HL-60 (cell line): ENCODE results near the gene DOHH.

ENCODE experiments used
- DNase-seq, 2 experiments: peaks; one replicate each; pipeline ENCODE4 v3.0.0-alpha.2; 2010 to 2020; ENCODE audit warnings: low read depth in 1 of 2, low spot score in 1 of 2
- H3K27ac ChIP-seq: fragments of 250-450 bp; sonication (Bioruptor Pico); replicated peaks from 2 replicates; pipeline ENCODE4 v1.5.1; 2020; ENCODE audit warnings: mild to moderate bottlenecking, moderate library complexity
- H3K27me3 ChIP-seq: fragments of 250-450 bp; sonication (Bioruptor Pico); 2 replicates; pipeline ENCODE4 v1.5.1; 2021; ENCODE audit warnings: mild to moderate bottlenecking, moderate library complexity; ENCODE audit not compliant: insufficient read depth, poor library complexity, severe bottlenecking
- H3K4me3 ChIP-seq: replicated peaks from 2 replicates; pipeline ENCODE4 v1.5.1; 2011; ENCODE audit warnings: mild to moderate bottlenecking, control low read depth, low read length; ENCODE audit not compliant: insufficient read depth
- GABPA ChIP-seq: IDR thresholded peaks from 2 replicates; pipeline ENCODE4 v1.6.1; 2012; ENCODE audit warnings: low read depth
- POLR2AphosphoS5 ChIP-seq: IDR thresholded peaks from 2 replicates; pipeline ENCODE4 v1.6.1; 2012; ENCODE audit warnings: low read depth
- SPI1 ChIP-seq: IDR thresholded peaks from 2 replicates; pipeline ENCODE4 v1.6.1; 2012; ENCODE audit warnings: low read depth, mild to moderate bottlenecking, borderline replicate concordance
- TF ChIP-seq, protein P1 (sequence below): IDR thresholded peaks from one replicate; pipeline ENCODE4 v1.5.1; 2011; ENCODE audit warnings: low read length, control low read depth, inconsistent platforms; ENCODE audit not compliant: insufficient read depth
- TF ChIP-seq, protein P2 (sequence below): IDR thresholded peaks from 2 replicates; pipeline ENCODE4 v1.6.1; 2012; ENCODE audit warnings: low read depth; ENCODE audit not compliant: insufficient replicate concordance

The DOHH gene

DNA sequence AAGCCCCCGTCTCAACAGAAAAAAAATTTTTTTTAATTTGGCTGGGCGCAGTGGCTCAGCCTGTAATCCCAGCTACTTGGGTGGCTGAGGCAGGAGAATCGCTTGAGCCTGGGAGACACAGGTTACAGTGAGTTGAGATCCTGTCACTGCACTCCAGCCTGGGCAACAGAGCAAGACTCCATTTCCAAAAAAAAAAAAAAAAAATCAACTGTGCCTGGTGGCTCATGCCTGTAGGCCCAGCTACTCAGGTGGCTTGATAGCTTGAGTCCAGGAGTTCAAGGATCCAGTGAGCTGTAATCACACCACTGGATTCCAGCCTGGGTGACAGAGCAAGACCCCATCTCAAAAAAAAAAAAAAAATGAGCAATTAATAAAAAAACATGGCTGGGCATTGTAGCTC, 1.3 kb upstream of the DOHH start:
- TF ChIP-seq SPI1 (no peak), GABPA (no peak), POLR2AphosphoS5 (no peak)
- TF ChIP-seq, protein P1, sequence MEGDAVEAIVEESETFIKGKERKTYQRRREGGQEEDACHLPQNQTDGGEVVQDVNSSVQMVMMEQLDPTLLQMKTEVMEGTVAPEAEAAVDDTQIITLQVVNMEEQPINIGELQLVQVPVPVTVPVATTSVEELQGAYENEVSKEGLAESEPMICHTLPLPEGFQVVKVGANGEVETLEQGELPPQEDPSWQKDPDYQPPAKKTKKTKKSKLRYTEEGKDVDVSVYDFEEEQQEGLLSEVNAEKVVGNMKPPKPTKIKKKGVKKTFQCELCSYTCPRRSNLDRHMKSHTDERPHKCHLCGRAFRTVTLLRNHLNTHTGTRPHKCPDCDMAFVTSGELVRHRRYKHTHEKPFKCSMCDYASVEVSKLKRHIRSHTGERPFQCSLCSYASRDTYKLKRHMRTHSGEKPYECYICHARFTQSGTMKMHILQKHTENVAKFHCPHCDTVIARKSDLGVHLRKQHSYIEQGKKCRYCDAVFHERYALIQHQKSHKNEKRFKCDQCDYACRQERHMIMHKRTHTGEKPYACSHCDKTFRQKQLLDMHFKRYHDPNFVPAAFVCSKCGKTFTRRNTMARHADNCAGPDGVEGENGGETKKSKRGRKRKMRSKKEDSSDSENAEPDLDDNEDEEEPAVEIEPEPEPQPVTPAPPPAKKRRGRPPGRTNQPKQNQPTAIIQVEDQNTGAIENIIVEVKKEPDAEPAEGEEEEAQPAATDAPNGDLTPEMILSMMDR: no peak
- TF ChIP-seq, protein P2, sequence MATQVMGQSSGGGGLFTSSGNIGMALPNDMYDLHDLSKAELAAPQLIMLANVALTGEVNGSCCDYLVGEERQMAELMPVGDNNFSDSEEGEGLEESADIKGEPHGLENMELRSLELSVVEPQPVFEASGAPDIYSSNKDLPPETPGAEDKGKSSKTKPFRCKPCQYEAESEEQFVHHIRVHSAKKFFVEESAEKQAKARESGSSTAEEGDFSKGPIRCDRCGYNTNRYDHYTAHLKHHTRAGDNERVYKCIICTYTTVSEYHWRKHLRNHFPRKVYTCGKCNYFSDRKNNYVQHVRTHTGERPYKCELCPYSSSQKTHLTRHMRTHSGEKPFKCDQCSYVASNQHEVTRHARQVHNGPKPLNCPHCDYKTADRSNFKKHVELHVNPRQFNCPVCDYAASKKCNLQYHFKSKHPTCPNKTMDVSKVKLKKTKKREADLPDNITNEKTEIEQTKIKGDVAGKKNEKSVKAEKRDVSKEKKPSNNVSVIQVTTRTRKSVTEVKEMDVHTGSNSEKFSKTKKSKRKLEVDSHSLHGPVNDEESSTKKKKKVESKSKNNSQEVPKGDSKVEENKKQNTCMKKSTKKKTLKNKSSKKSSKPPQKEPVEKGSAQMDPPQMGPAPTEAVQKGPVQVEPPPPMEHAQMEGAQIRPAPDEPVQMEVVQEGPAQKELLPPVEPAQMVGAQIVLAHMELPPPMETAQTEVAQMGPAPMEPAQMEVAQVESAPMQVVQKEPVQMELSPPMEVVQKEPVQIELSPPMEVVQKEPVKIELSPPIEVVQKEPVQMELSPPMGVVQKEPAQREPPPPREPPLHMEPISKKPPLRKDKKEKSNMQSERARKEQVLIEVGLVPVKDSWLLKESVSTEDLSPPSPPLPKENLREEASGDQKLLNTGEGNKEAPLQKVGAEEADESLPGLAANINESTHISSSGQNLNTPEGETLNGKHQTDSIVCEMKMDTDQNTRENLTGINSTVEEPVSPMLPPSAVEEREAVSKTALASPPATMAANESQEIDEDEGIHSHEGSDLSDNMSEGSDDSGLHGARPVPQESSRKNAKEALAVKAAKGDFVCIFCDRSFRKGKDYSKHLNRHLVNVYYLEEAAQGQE: no peak

DNA sequence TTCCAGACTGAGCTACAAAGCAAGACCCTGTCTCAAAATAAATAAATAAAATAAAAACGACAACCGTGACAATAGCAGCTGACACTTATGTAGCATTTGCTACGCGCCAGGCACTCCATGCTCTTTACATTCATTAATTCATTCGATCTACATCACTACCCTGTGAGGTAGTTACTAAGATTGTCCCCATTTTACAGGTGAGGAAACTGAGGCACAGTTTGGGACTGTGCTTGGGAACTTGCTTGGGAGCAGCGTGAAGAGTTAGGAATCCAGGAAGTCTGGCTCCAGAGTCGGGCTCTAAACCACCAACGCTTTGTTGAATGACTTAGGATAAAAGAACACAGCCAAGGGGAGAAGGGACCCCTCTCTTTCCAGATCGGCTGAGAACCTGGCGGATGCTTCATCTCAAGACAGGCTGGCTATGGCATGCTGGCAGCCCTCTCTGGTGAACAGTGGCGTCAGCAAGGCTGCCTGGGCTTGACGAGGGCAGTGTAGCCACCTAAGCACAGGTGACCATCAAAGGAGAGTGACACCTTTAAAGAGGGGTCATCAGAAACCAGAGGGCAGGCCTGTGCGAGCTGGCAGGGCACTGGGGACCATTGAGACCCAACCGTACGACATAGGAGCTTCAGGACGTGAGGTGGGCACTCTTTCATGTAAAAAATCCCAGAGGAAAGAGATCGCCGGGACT, 591 bp downstream of the DOHH start:
- H3K27ac ChIP-seq: peak overlapping the region; percentile 100
- DNase-seq: no peak
- H3K4me3 ChIP-seq: peak overlapping the region; percentile 99
- H3K27me3 ChIP-seq: no peaks in the 10 kb centered on the region
- TF ChIP-seq, protein P1: no peak
- TF ChIP-seq POLR2AphosphoS5 (no peak), GABPA (no peak), SPI1 (no peak)
- TF ChIP-seq, protein P2: no peak

More for the DNA sequence above, 1.3 kb upstream of the DOHH start:
- DNase-seq: no peak
- H3K4me3 ChIP-seq: no peak overlapping the region
- H3K27me3 ChIP-seq: no peaks in the 10 kb centered on the region
- no peak overlapping the region for H3K27ac ChIP-seq

DNA sequence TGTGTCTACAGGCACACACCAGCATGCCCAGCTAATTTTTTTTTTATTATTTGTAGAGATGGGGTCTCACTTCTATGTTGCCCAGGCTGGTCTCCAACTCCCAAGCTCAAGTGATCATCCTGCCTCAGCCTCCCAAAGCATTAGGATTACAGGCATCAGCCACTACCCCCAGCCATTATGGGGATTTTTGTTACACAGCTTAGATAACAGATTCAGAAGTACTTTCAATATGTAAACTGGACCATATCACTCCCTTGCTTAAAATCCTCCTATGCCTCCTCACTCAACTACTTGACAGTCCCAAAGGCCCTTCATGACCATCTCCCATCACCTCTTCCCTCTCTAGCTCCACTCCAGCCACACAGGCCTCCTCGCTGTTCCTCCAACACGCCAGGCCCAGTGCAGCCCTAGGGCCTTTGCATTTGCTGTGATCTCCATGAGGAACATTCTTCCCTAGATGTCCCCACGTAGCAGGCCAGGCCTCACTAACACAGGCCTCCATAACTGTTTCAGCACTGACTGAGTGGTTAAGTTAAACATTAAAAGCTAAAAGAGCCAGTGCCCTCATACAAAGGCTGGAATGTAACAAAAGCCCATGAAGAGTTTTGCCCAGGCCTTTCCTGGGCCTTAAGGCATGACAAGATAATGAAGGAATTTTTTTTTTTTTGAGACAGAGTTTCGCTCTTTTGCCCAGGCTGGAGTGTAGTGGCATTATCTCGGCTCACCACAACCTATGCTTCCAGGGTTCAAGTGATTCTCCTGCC, 2.5 kb downstream of the DOHH start:
- Histone ChIP-seq H3K4me3 (no peak overlapping the region), H3K27me3 (no peaks in the 10 kb centered on the region), H3K27ac (no peak overlapping the region)
- TF ChIP-seq GABPA: no peak
- no peak for TF ChIP-seq POLR2AphosphoS5
- TF ChIP-seq, protein P1: no peak
- TF ChIP-seq, protein P2: no peak
- no peak for TF ChIP-seq SPI1
- no peak for DNase-seq
